Psoas muscle (tissue), 8 donors: ENCODE measurements around the gene DNAI7. TPM values are rescaled to one million over a fixed set of nuclear protein-coding genes. Genes with fewer than 3 reads are reported as not detected.

Source experiments
- ATAC-seq, 4 donors: fragments of 200-7000 bp; cut with Tn5 transposase; one replicate each; pipeline ENCODE4 v1.9.1; 2020; ENCODE audit warnings: moderate library complexity in 3 of 4, mild to moderate bottlenecking in 2 of 4
- DNase-seq, 2 donors: peaks; one replicate each; pipeline ENCODE4 v3.0.0-alpha.2; 2020
- H3K27ac ChIP-seq: fragments of 200-600 bp; one replicate; pipeline ENCODE4 v1.8.0; 2022
- H3K27me3 ChIP-seq, 3 donors: fragments of 200-600 bp in 1 of 3; one replicate each; pipeline versions ENCODE4 v1.6.1 to v1.8.0; 2013 to 2022; ENCODE audit warnings: low read length in 2 of 3, mild to moderate bottlenecking in 2 of 3, moderate library complexity in 1 of 3; ENCODE audit not compliant: insufficient read depth in 3 of 3
- H3K36me3 ChIP-seq, 2 donors: fragments of 200-600 bp in 1 of 2; one replicate each; pipeline versions ENCODE4 v1.6.1 to v1.8.0; 2013 to 2022; ENCODE audit warnings: low read depth in 1 of 2, mild to moderate bottlenecking in 1 of 2, moderate library complexity in 1 of 2; ENCODE audit not compliant: insufficient read depth in 1 of 2
- H3K4me1 ChIP-seq: fragments of 200-600 bp; one replicate; pipeline ENCODE4 v1.8.0; 2022
- H3K4me3 ChIP-seq: fragments of 200-600 bp; one replicate; pipeline ENCODE4 v1.8.0; 2022; ENCODE audit warnings: mild to moderate bottlenecking
- H3K9me3 ChIP-seq: fragments of 200-600 bp; one replicate; pipeline ENCODE4 v1.8.0; 2022
- WGBS, 3 donors: extraction: QIAGEN DNeasy Blood & Tissue Kit; methylation state at CpG; one replicate each; pipeline versions ENCODE4 v1.1.6 to v1.1.7; 2013; 5-methylcytosine and 5-hydroxymethylcytosine counted together
- intact Hi-C, 2 donors: fragments of 100-400 bp; cut with DNase I; formaldehyde crosslinking; loops; one replicate each; pipeline versions ENCODE4 v1.11.0 to v1.14.2; 2022
- polyA plus RNA-seq, 3 donors: library from polyadenylated mRNA; stranded (reverse); fragments of 200-250 nt; gene quantifications; one replicate each; pipeline ENCODE4 v1.2.3, GENCODE V29; 2013
- total RNA-seq, 4 donors: library from RNA; stranded (reverse); fragmentation: NEBNext Ultra II Directional in 2 of 4; extraction: Animal tissue kit (Norgen Biotek cat#: 25700) in 2 of 4; gene quantifications; one replicate each; pipeline versions ENCODE4 v1.2.1 to v1.2.4, GENCODE V29; 2021 to 2023
- TF ChIP-seq, protein P1 (sequence below): fragments of 200-600 bp; IDR thresholded peaks from one replicate; pipeline ENCODE4 v1.8.0; 2022; ENCODE audit warnings: antibody characterized with exemption
- donor health status: healthy with polysubstance abuse.
- donor health status: DM: no; HTN: no; CAD: no; lungs with moderate emphysema.
- donor health status: Bipolar disorder and iron deficiency.
- donor health status: healthy.
- donor health status: DM: yes; HTN: yes; CAD: no.
- donor health status: DM: no; HTN: no; CAD: no.
- donor health status: DM: no; HTN: no; CAD: no.
- donor health status: DM: yes; HTN: yes; CAD: no.

The DNAI7 gene
- total and polyA plus RNA-seq, 7 donors: 0.06 to 0.74 (median 0.26) TPM; not detected in 2

DNA sequence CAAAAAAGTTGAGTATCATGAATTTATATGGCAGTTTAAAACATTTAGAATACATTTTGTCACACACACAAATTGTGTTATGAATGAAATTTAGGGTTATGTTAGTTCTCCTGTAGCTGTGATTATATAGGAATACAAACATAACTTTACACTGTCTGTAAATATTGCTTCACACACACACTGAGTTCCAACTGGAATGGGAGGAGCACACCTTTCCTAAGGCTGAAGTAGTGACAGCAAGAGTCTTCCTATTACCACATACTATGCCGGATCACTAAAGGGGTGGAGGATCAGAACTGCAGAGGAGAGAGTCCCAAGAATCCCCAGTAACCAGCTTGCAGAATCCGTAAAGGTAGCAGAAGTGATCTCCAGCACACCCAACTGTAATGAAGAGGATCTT, 63.7 kb downstream of the DNAI7 start:
- TF ChIP-seq, protein P1, sequence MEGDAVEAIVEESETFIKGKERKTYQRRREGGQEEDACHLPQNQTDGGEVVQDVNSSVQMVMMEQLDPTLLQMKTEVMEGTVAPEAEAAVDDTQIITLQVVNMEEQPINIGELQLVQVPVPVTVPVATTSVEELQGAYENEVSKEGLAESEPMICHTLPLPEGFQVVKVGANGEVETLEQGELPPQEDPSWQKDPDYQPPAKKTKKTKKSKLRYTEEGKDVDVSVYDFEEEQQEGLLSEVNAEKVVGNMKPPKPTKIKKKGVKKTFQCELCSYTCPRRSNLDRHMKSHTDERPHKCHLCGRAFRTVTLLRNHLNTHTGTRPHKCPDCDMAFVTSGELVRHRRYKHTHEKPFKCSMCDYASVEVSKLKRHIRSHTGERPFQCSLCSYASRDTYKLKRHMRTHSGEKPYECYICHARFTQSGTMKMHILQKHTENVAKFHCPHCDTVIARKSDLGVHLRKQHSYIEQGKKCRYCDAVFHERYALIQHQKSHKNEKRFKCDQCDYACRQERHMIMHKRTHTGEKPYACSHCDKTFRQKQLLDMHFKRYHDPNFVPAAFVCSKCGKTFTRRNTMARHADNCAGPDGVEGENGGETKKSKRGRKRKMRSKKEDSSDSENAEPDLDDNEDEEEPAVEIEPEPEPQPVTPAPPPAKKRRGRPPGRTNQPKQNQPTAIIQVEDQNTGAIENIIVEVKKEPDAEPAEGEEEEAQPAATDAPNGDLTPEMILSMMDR: no peak
- no peak for ATAC-seq
- no peaks in the 10 kb centered on the region for H3K27me3 ChIP-seq
- no peaks in the 10 kb centered on the region for H3K4me1 ChIP-seq
- no peaks in the 10 kb centered on the region for H3K9me3 ChIP-seq
- H3K36me3 ChIP-seq: no peaks in the 10 kb centered on the region
- 45 to 78% (median 71%) methylated on average over 2 of the region's 2 CpGs for WGBS, 3 donors
- H3K4me3 ChIP-seq: no peak overlapping the region
- intact Hi-C loops: loop anchor here (2.0 to 5.0 kb wide), 2 partner anchors 138 to 139 kb away; no protein-coding TSS in a partner anchor
- no peak for DNase-seq
- H3K27ac ChIP-seq: no peak overlapping the region

DNA sequence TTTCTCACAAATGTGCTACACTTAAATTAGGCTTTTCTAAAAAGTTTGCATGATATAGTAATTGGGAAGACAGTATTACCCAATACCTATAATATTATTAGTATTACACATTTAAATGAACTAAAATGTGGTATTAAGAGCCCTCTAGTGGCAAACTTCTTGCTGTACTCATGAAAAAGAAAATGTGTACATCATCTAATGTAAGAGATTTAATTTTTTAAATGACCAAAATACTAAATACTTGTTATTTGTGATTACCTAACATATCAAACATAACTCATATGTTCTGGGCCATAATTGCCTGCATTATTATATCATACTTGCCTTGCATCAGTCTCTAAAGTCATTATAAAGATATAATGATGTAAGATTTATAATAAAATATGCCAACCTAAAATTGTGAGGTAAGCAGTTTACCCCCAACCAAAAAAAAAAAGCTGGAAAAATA, 64.2 kb downstream of the DNAI7 start:
- no peaks in the 10 kb centered on the region for H3K4me1 ChIP-seq
- no peaks in the 10 kb centered on the region for H3K27me3 ChIP-seq
- no peak overlapping the region for H3K27ac ChIP-seq
- H3K36me3 ChIP-seq: no peaks in the 10 kb centered on the region
- no peaks in the 10 kb centered on the region for H3K9me3 ChIP-seq
- intact Hi-C loops: loop anchor here (2.0 to 5.0 kb wide), 2 partner anchors 138 kb away; no protein-coding TSS in a partner anchor
- H3K4me3 ChIP-seq: no peak overlapping the region
- TF ChIP-seq, protein P1: peak; percentile 71
- DNase-seq: no peak
- ATAC-seq: no peak

DNA sequence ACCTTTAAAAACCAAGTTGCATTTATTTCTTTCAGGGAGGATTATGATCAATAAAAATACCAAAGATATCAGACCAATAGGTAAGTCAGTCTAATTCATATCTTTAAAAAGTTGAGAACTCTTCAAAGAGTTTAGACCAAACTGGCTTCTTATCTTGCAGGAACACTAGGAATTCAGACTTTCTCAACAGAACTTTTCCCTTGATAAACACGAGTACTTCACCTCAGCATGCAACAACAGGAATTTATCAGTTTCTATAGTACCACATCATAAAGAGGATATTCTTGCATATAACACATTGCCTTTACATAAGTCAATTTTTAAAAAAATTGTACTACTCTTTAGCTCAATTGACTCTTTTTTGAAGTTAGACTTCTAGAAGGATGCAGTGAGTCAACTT, 68.2 kb downstream of the DNAI7 start:
- TF ChIP-seq, protein P1: no peak
- H3K27me3 ChIP-seq: no peaks in the 10 kb centered on the region
- DNase-seq (no peak), ATAC-seq (no peak)
- H3K36me3 ChIP-seq: no peaks in the 10 kb centered on the region
- H3K9me3 ChIP-seq: no peaks in the 10 kb centered on the region
- no peak overlapping the region for H3K4me3 ChIP-seq
- 78 to 87% (median 86%) methylated on average over 1 of the region's 1 CpG for WGBS, 3 donors
- no peak overlapping the region for H3K27ac ChIP-seq
- no peaks in the 10 kb centered on the region for H3K4me1 ChIP-seq
- intact Hi-C loops: no loop called here

DNA sequence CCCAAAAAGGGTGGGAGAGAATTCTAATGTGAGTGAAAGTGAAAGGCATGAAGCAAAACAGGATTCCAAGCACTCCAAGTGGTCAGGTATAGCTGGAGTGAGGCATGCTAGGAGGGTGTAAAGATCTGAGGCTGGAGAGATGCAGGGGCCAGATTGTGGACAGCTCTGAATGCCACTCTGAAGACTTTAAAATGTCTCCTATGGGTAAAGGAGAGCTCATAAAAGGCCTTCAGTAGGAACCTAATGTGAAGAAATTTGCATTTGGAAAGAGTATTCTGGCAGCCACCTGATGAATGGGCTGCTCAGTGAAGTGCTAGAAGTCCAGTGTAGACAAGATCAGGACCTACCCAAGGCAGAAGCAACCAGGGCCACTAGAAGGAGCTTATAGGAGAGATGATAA, 68.9 kb downstream of the DNAI7 start:
- TF ChIP-seq, protein P1: no peak
- Histone ChIP-seq H3K27ac (no peak overlapping the region), H3K4me1 (no peaks in the 10 kb centered on the region), H3K36me3 (no peaks in the 10 kb centered on the region), H3K27me3 (no peaks in the 10 kb centered on the region), H3K4me3 (no peak overlapping the region), H3K9me3 (no peaks in the 10 kb centered on the region)
- intact Hi-C loops: no loop called here
- ATAC-seq (no peak), DNase-seq (no peak)

DNA sequence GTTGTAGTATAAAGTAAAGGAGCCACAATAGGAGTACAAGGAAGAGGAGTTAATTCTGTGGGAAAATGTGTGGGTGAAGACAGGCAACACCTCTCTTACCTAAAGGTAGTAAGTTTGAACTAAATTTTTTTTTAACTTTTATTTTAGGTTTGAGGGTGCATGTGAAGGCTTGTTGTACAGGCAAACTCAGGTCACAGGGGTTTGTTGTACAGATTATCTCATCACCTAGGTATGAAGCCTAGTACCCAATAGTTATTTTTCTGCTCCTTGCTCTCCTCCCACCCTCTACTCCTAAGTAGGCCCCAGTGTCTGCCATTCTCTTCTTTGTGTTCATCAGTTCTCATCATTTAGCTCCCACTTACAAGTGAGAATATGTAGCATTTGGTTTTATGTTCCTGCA, 70.5 kb downstream of the DNAI7 start:
- H3K4me3 ChIP-seq: no peak overlapping the region
- TF ChIP-seq, protein P1: no peak
- no peaks in the 10 kb centered on the region for H3K9me3 ChIP-seq
- H3K36me3 ChIP-seq: no peaks in the 10 kb centered on the region
- no peak for DNase-seq
- intact Hi-C loops: no loop called here
- H3K4me1 ChIP-seq: no peaks in the 10 kb centered on the region
- H3K27ac ChIP-seq: no peak overlapping the region
- ATAC-seq: no peak
- no peaks in the 10 kb centered on the region for H3K27me3 ChIP-seq
